Measurements from ENCODE around the gene JMJD7.

DNA sequence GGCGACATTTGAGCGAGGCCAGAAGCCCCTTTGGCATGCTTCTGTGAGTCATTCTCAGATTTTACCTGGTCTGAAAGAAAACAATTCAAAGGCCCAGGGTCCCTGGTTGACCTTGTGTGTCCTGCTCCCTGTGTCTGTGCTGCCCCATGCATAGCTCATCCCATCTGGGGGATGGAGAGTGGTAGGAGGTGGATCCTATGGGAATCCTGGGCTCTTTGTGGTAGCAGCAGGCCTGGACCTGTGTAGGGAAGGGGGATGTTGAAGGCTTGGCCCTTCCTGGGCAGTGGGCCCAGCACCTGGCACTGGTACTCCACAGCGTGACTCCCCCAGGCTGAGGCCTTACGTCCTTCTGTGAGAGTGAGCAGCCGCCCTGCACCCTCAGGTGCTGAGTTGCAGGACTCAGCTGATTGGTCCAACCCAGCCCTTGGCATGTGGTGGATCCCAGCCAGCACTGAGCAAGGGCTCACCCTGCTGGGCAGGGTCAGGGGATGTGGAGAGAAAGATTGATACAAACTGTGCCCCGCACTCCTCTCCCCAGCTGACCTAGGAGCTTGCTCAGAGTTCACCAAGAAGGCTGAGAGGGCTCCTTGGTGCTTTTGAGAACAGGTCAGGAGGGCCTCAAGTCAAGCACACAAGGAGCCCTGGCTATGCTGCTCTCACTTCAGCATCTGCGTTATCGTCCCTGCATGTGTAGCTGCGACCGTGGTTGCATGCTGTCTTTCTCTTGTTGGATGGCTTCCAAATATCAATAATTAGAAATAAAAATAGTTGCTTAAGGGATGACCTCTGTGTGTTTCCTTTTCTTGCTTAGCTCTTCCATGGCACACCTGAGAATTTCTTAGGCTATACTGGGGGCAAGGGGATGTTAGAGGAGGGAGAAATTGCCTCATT lies 21.4 kb upstream of the JMJD7 start:
- no peak for TF ChIP-seq EHMT2 (IDR thresholded peaks at IDR 0.05; ENCODE audit: low read depth)
- no peak for TF ChIP-seq SREBF2 (IDR thresholded peaks at IDR 0.05)
- TF ChIP-seq CHD2 (IDR thresholded peaks at IDR 0.05; ENCODE audit: low read length, partially characterized antibody) = no peak
- no peak for TF ChIP-seq EP300 (IDR thresholded peaks at IDR 0.05)
- no peak for TF ChIP-seq POLR2A (IDR thresholded peaks at IDR 0.05; ENCODE audit: low read length)
- TF ChIP-seq, protein P1, sequence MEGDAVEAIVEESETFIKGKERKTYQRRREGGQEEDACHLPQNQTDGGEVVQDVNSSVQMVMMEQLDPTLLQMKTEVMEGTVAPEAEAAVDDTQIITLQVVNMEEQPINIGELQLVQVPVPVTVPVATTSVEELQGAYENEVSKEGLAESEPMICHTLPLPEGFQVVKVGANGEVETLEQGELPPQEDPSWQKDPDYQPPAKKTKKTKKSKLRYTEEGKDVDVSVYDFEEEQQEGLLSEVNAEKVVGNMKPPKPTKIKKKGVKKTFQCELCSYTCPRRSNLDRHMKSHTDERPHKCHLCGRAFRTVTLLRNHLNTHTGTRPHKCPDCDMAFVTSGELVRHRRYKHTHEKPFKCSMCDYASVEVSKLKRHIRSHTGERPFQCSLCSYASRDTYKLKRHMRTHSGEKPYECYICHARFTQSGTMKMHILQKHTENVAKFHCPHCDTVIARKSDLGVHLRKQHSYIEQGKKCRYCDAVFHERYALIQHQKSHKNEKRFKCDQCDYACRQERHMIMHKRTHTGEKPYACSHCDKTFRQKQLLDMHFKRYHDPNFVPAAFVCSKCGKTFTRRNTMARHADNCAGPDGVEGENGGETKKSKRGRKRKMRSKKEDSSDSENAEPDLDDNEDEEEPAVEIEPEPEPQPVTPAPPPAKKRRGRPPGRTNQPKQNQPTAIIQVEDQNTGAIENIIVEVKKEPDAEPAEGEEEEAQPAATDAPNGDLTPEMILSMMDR (IDR thresholded peaks at IDR 0.05) = no peak
- TF ChIP-seq RNF2 (IDR thresholded peaks at IDR 0.05; ENCODE audit: borderline replicate concordance, low read depth) = no peak
- TF ChIP-seq, protein P2, sequence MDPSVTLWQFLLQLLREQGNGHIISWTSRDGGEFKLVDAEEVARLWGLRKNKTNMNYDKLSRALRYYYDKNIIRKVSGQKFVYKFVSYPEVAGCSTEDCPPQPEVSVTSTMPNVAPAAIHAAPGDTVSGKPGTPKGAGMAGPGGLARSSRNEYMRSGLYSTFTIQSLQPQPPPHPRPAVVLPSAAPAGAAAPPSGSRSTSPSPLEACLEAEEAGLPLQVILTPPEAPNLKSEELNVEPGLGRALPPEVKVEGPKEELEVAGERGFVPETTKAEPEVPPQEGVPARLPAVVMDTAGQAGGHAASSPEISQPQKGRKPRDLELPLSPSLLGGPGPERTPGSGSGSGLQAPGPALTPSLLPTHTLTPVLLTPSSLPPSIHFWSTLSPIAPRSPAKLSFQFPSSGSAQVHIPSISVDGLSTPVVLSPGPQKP (IDR thresholded peaks at IDR 0.05; ENCODE audit: low read depth, low read length) = no peak
